Activated CD8-positive, alpha-beta memory T cell treated with anti-CD3 and anti-CD28 coated beads for 48 hours (primary cell): ENCODE results near the gene OR4D5.

Experiments
- DNase-seq, 3 experiments: peaks; one replicate each; pipeline ENCODE4 v3.0.0-alpha.2; 2020; ENCODE audit warnings: low read depth in 2 of 3, low spot score in 2 of 3

OR4D5 gene

GRCh38 chr11:123939317-123939716, at the start of gene OR4D5:
TSS of gene OR4D5 (plus strand) at chr11:123939617. CDS start at chr11:123939617, 0 bp downstream.
- no peak for DNase-seq

GRCh38 chr11:123892031-123892430, 47.4 kb upstream of the OR4D5 start:
- DNase-seq: no peak

DNA sequence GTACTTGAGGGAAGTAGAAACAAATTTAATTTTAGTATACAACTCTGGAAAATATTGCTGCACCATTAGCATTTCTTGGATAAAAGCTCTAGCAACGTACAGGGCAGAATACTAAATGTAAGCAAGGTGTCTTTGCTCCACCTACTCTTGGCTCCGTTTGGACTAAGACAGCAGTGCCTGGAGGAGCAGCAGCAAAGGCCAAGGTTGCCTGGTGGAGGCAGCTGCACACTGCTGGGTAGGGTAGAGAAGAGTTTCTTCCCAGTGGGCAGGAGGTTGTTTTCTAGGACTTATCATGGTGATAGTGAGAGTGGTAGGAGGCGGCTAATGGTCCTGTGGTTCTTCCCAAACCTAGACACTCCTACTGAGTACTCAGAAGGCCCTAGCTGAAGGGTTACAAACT, 39.6 kb upstream of the OR4D5 start:
- no peak for DNase-seq

DNA sequence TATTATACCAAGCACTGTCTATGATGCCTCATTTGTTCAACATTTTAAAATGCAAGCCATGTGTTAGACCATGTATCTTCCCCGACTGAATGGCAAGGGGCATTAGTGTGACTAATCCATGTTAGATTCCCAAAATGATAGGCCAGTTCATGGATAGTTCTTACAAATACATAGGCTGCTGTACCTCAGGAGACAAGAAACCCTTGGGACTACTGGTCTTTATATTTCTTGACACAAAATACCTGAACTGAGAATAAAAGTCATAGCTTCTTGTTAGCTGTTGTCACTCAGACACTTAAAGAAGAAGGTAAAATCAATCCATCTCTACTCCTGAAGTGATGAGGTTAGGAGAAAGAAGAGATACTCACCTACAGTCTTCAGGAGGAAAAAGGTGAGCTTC, 37.5 kb upstream of the OR4D5 start, which contains the start of gene OR8D4:
Gene OR8D4, plus strand, starts transcription at position 301 of the 400 bp plus-strand sequence. CDS start 4,265 bp downstream, outside the sequence.
- DNase-seq: no peak

DNA sequence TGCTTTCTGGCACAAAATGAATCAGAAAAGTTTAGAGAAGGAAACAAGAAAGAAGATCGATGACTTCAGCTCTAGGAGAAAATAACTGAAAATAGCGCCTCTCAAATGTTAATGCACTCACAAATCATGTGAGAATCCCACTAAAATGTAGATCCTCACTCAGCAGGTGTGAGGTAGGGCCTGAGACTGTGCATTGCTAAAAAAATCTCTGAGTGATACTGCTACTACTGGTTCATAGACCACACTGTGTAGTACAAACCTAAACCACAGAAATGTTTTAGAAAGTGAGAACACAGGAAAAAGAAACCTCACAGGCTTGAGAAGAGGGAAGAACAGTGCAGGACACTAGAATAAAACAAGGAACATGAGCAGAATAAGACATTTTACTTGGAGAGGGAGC, 35.5 kb upstream of the OR4D5 start:
- no peak for DNase-seq

DNA sequence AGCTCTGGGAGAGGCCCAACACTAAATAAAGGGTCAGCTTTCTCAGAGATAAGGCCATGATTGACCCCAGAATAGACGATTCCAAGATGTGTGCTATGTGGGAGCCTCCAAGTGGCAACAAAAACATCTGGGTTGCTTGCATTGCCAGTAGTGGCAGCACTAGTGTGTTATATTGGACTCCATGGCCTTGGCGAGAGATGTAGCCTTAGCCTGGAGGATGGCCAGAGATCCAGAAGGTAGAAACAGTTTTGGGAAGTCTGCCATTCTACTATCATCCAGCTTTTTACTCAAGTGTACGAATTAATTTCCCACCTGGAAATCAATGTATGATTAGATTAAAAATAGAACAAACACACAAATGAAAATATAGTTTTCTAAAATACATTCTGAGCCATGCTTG, 34.5 kb upstream of the OR4D5 start:
- DNase-seq: no peak

GRCh38 chr11:123905826-123906225, 33.6 kb upstream of the OR4D5 start:
- no peak for DNase-seq

GRCh38 chr11:123920943-123921342, 18.5 kb upstream of the OR4D5 start:
- DNase-seq: no peak

- DNase-seq: no peak
Observed at GRCh38 chr11:123924027-123924426, 15.4 kb upstream of the OR4D5 start.

GRCh38 chr11:123942413-123942812, 3.0 kb downstream of the OR4D5 start:
- no peak for DNase-seq

- DNase-seq: no peak
Observed at GRCh38 chr11:123943738-123944137, 4.3 kb downstream of the OR4D5 start, which contains the start of gene OR6T1. TSS of gene OR6T1 (minus strand) at chr11:123943838. CDS start at chr11:123943838, 0 bp downstream.

- no peak for DNase-seq
Observed at GRCh38 chr11:123945132-123945531, 5.7 kb downstream of the OR4D5 start.

- no peak for DNase-seq
Observed at GRCh38 chr11:123956752-123957151, 17.3 kb downstream of the OR4D5 start.

DNA sequence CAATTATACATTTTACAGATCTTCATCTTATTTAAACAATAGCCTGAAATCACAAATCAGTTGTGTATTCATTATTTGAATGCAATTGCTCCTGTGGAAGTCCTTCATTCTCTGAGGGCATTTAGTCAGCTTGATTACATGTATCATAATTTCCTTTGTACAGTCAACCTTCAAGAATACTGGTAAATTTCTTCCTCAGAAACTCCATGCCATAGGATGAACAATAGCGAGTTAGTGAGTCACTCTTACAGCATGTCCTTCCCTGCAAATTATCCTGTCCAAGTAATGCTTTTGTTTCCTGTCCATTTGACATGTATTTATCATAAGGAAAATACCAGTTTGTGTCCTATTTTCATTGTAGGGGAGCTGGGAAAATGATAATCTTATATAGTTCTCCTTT, 34.4 kb downstream of the OR4D5 start:
- DNase-seq: no peak

DNA sequence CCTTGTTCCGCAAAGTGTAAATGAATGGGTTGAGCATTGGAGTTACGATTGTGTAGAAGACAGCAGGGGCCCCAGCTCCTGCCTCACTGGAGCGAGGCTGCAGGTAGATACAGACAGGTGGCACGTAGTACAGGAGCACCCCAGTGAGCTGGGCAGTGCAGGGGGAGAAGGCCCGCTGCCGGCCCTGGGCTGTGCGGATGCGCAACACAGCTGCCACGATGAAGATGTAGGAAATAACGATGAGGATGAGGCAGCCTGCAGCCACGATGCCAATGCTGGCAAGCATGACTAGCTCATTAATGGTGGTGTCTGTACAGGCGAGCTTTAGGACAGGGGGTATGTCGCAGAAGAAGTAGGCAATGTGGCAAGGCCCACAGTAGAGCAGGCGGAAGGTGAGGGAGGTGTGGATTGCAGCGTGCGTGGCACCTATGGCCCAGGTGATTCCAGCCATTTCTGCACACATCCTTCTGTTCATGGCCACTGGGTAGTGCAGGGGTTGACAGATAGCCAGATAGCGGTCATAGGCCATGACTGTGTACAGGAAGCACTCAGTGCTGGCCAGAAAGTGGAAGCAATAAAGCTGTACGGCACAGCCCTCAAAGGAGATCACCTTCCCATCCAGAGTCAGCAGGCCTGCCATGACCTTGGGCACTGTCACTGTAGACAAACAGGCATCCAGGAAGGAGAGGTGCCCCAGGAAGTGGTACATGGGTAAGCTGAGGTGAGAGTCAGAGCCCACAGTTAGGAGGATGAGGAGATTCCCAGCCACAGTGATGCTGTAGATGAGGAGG, 37.5 kb downstream of the OR4D5 start:
- DNase-seq: no peak

GRCh38 chr11:123977731-123978347, 38.4 kb downstream of the OR4D5 start, which contains the start of gene OR10S1:
TSS of gene OR10S1 (minus strand) at chr11:123977781. CDS start at chr11:123977664, 117 bp downstream.
- DNase-seq: no peak

DNA sequence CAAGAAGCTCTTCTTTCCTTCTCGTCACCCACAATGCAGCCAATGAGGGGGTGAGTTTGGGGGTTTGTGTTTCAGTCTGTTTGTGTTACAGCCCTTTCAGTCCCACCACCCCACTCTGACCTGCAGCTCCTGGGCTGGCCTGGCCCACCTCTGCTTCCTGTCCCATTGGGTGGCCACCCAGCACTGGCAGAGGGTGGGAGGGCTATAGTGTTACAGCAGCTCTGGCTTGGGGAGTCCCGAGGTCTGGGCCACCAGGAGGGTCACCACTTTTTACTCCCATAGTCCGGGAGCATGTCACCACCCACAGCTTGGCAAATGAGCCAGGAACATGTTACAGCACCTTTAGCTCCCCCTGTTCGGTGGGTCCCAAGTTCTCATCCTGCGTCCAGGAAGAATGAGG, 39.9 kb downstream of the OR4D5 start:
- DNase-seq: no peak
